ENCODE results near the gene MAP3K7.

MAP3K7 gene

GRCh38 chr6:90586836-90587638 is at the start of gene MAP3K7:
Gene MAP3K7 (minus strand): TSS chr6:90587072. CDS start chr6:90586883, 189 bp downstream.
- peak; percentile 87 to 95 for DNase-seq (ENCODE audit: low read depth in 2 of 2, low spot score in 1 of 2)

DNA sequence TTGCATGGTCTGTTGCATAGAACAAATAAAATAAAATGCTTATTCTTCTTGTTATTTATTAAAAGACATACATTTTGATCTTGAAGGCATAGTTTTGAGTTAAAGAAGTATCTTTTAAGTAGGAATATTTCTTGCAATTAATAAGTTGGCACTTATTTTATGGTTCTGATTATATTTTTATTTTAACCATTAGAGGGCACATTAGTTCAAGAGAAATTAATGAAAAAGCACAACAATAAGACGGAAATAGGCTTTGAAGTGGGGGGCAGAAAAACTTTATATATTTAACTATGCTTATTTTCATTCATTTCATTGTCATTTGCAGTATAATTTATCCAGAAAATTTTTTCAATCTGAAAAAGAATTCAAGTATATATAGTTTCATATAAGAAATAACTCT is 44.2 kb upstream of the MAP3K7 start:
- no peak for DNase-seq (ENCODE audit: low read depth in 2 of 2, low spot score in 1 of 2)

GRCh38 chr6:90621581-90621980 is 34.7 kb upstream of the MAP3K7 start:
- DNase-seq (ENCODE audit: low read depth in 2 of 2, low spot score in 1 of 2) = no peak

GRCh38 chr6:90619221-90619620 is 32.3 kb upstream of the MAP3K7 start:
- no peak for DNase-seq (ENCODE audit: low read depth in 2 of 2, low spot score in 1 of 2)

- DNase-seq (ENCODE audit: low read depth in 2 of 2, low spot score in 1 of 2) = no peak
Observed at GRCh38 chr6:90612313-90612680, 25.4 kb upstream of the MAP3K7 start.

DNA sequence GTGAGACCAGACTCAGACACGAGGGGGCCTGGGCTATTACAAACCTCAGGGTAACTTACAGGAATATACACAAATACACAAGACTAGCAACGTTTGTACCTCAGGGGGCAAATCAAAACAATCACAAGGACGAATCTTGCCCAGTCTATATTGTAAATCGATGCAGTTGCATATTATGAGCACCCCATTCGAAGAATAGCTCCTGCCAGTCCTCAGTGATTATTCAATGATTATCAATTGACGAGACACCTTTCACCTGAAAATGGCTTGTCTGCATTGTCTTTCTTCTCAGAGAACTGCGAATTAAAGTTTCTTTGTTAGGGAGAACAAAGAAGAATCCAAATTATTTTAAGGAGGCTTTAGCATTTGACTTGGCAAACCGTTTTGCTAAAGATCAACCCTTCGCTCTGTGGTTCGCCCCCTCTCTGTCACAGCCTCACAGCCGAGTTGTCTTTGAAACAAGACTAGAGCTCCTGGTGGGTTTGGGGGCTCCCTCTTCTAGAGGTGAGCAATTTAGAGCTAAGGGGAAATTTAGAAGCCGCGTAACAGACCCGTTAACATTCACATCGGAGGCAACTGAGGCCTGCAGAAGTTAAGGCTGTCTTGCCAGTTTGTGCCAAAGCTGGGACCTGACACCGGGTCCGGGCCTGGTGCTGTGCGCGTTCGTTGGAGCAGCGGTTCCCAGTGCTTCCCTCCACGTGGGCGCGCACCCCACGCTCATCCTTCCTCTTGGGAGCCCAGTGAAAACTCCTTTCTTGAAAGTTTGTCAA is 24.9 kb upstream of the MAP3K7 start:
- no peak for DNase-seq (ENCODE audit: low read depth in 2 of 2, low spot score in 1 of 2)

DNA sequence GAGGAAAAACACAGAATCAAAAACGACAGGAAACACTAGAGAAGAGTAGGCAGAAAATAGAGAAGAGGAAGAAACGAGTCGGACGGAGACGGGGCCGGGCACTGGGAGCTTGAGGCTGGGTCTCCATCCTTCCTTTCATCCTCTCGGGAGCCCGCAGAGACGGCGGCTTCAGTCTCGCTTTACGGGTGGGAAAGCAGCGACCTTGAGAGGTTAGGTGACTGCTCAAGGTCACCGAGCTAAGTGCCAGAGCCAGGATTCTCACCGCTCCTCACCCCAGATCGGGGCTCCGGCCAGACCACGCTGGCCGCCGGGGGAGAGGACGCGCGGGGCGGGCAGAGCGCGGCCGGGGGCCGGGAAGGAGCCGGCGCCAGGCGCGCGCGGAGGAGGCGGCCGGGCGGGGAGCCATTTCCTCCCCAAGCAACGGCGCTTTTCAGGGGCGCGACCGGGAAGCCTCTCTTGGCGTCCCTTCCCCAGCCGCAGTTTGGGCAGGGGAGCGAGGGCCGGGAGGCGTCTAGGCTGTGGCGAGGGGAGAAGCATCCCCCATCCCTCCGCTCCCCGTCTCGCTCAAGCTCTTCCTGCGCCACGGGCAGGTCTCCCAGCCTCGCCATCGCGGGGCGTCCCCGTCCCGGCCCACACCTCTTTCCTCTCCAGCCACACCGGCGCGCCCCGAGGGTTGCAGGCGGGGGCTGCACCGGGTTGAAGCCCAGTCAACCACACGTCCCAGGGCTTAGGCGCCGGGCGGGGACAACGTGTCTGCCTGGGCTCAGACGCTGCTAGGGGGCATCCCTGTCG is 24.1 kb upstream of the MAP3K7 start:
- DNase-seq (ENCODE audit: low read depth in 2 of 2, low spot score in 1 of 2) = no peak

DNA sequence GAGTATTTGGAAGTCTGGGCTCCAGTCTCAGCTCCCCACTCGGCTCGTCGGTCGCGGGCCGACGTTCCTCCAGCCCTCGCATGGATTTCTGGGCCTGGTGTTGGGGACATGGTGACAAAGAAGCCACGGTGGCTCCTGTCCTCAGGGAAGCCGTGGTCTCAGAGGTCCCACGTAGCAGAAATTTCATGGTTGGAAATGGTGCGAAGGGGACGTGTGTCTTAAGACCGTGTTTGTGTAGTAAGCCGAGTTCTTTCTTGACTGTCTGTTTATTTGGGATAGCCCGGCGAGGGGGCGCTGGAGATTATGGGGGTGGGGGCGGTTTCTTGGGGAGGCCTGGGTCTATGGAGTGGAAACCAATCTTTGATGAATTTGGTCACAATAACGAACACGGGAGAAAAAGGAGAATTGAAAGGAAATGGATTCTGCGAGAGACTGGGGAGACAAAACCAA is 23.5 kb upstream of the MAP3K7 start:
- no peak for DNase-seq (ENCODE audit: low read depth in 2 of 2, low spot score in 1 of 2)

- DNase-seq (ENCODE audit: low read depth in 2 of 2, low spot score in 1 of 2) = no peak
Observed at GRCh38 chr6:90605749-90606340, 19.0 kb upstream of the MAP3K7 start.

- no peak for DNase-seq (ENCODE audit: low read depth in 2 of 2, low spot score in 1 of 2)
Observed at GRCh38 chr6:90604546-90604945, 17.7 kb upstream of the MAP3K7 start.

DNA sequence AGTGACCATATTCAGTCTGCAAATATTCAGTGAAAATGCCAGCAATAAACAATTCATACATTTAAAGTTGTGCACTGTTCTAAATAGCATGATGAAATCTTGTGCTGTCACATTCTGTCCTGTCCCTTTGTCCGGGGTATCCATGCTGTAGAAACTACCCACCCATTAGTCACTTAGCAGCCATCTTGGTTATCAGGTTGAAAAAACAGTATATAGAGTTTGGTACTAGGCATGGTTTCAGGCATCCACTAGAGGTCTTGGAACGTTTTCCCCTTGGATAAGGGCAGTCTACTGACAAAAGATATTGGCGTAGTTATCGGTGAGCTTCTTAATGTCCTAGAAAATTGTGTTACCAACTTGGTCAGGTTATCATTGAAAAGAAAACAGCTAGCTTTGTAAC is 12.3 kb upstream of the MAP3K7 start:
- no peak for DNase-seq (ENCODE audit: low read depth in 2 of 2, low spot score in 1 of 2)

DNA sequence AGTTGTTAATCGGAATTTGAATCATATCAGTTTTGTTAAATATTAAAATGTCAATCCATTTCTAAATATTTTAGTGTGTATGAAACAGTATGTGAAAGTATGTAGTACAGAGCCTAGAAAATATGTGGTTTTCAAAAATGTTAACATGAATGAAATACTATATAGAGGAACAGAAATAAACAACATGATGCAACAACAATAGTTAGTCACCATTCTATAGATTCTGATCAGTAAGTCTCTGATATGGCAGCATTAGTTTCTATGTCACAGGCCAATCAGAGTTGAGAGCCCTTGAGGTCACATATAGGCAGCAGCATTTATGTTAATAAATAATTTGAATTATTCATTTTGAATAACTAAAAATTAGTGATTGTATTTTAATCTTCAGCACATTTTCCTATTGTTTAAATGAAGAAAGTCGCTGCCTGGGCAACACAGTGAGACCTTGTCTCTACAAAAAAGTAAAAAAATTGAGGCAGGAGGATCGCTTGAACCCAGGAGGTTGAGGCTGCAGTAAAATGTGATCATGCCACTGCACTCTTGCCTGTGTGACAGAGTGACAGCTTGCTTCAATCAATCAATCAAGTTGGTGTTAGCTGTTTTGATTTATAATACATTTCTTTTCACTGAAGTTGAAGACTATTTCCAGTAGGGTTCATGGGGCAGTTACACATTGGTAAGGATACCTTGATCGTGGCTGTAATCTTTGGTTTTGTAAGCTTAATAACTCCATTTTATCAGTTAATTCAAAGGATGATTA is 11.5 kb upstream of the MAP3K7 start:
- DNase-seq (ENCODE audit: low read depth in 2 of 2, low spot score in 1 of 2) = no peak

GRCh38 chr6:90596967-90597539 is 10.2 kb upstream of the MAP3K7 start:
- no peak for DNase-seq (ENCODE audit: low read depth in 2 of 2, low spot score in 1 of 2)

GRCh38 chr6:90595854-90596253 is 9.0 kb upstream of the MAP3K7 start:
- no peak for DNase-seq (ENCODE audit: low read depth in 2 of 2, low spot score in 1 of 2)

- DNase-seq (ENCODE audit: low read depth in 2 of 2, low spot score in 1 of 2) = peak in 1 of 2 donors; percentile 6
Observed at GRCh38 chr6:90586546-90586835, 381 bp downstream of the MAP3K7 start.

GRCh38 chr6:90584636-90585255 is 2.1 kb downstream of the MAP3K7 start:
- no peak for DNase-seq (ENCODE audit: low read depth in 2 of 2, low spot score in 1 of 2)

DNA sequence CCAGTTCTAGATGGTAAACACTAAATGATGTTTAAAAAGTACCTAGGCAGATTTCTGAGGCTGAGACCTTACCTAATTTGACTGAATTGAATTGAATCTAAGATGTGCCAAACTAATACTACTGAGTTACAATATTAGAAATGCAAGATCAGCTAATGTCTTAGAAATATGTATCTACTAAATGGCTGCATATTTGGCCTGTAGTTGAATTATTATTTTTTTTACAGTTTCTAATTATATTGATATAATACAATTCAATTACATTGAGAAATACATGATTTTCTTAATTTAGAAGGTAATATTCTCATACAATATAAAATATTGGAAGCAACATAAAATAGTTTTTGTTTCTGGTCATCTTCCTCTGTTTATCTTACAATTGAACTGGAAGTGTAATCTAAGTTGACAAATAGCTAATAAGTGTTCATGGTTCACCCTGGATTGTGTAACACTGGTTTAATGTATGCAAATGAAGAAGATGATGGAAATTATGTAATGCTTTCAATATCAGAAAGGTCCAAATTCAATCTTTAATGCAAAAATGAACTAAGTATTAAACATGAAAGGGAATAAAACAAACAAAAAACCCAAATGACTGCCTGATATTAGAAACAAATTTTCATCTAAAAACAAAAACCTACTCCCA is 2.9 kb downstream of the MAP3K7 start:
- no peak for DNase-seq (ENCODE audit: low read depth in 2 of 2, low spot score in 1 of 2)

DNA sequence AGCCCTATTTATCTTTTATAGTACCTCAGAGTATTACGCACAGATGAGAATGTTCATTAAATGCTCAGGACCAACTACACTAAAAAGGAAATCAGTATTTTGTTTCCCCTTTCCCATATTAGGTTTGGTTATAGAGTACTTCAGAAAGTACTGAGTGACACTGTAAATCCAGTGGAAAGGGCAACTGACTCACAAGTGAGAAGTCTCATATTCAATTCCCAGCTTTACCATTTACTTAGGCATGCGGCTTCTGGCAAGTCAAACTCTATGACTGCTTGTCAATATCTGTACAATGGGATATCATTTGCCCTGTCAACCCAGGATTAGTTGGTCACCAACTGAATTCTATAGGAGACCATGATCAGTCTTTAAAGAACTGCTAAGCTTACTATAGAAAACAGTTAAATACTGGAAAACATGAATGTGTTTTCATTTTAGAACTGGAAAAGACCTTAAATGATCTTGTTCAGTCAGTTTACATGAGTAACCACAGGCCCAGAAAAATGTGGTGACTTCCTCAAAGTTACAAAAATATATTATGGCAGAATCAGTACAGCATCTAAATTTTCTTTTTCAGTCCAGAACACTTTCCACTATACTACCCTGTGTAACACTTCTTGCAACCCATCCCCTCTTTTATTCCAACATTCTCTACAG is 3.6 kb downstream of the MAP3K7 start:
- DNase-seq (ENCODE audit: low read depth in 2 of 2, low spot score in 1 of 2) = no peak

DNA sequence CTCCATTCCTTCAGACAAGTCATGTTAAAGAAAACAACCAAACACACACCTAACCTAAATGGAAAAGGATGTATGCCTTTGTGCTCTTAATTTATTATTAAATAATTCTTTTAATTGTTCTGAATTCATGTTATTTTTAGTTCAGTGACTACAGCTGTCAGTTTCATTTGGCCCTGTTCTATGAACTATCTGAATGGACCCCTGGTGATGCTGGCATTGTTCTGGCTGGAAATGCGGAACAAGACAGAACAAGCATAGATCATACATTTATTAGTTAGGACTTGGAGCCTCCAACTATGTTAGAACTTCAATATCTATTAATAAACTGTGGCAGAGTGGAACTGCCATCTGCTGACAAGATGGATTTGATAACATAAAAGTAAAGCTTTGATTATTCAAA is 5.7 kb downstream of the MAP3K7 start:
- DNase-seq (ENCODE audit: low read depth in 2 of 2, low spot score in 1 of 2) = no peak

Data from stimulated activated CD8-positive, alpha-beta memory T cell treated with anti-CD3 and anti-CD28 coated beads, Interleukin-4, amount 100 ng/mL, for 4 hours (primary cell).